ENCODE data around the gene MSANTD7. TPM values are rescaled to one million over a fixed set of nuclear protein-coding genes. Genes with fewer than 3 reads are reported as not detected.

Gene MSANTD7
- total and polyA plus RNA-seq, 2 of the 13 experiments (the other 11 are each of a cell fraction or from before 2014, with no cell fraction given): 3.7 to 16.7 TPM

DNA sequence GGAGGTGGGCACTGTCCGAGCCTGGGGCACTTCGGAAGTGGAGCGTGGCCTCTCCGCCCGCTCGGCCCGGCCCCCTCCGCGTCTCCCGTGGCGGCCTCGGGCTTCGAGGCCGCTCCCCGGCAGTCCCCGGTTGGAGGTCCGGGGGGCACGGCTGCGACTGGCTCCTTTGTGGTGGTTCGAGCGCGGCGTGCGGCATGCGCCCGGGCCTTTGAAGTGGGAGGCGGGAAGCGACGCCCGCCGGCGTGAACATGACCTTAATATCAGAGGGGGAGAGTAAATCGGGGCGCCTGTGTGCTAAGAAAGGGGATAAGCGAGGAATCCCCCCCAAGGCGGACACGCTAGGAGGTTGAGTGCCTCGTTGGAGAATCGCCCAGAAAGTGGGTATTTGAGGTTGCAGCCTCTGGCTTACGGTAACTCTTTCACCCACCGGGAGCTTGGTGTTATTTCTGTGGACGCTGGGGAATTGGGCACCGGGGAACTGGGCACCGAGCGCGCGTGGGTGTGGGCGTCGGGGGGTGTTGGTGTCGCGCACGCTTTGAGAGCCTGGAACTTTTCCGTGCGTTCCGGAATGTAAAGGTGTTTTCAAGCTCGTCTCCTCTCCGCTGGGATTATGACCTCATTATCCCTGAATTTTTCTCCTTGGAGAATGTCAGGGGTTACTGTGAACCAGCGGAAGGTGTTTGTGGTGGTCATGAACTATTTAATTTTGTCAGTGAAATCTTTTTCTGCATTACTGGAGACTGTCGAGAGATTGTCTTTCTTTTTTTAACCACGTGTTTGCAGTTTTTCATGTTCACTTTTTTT is 41.2 kb downstream of the MSANTD7 start:
- Histone ChIP-seq H3K4me2 (ENCODE audit: low read depth, low read length) (peak overlapping the region; percentile 77), H4K20me1 (ENCODE audit: insufficient read depth, low read length) (no peaks in the 10 kb centered on the region), H2AFZ (ENCODE audit: low read length) (no peak overlapping the region), H3K36me3 (replicated peaks in 1 of 2; ENCODE audit: control insufficient read depth in 1 of 2, insufficient read depth in 2 of 2, low read length in 2 of 2) (peaks cover 0 to 7% of the 10 kb centered on the region in 2 experiments; a peak in 1 of 5 replicates), H3K4me3 (replicated peaks in 1 of 3; ENCODE audit: insufficient read depth in 1 of 3, low read depth in 2 of 3, low read length in 3 of 3) (peak overlapping the region; percentile 76 to 98 (median 91)), H3K79me2 (ENCODE audit: insufficient read depth, low read length) (peaks cover 65% of the 10 kb centered on the region), H3K27me3 (ENCODE audit: control insufficient read depth in 1 of 2, insufficient read depth in 2 of 2, low read length in 2 of 2) (no peaks in the 10 kb centered on the region; a peak in 1 of 5 replicates), H3K27ac (ENCODE audit: extremely low read length, insufficient read depth, low read length) (peak overlapping the region; percentile 65), H3K4me1 (ENCODE audit: insufficient read depth, low read length) (peaks cover 38% of the 10 kb centered on the region), H3K9me3 (ENCODE audit: low read length) (no peaks in the 10 kb centered on the region), H3K9ac (ENCODE audit: insufficient read depth, low read depth, low read length) (peak overlapping the region; percentile 88)
- peak; percentile 2; the same call in 2 of the 3 replicates for ATAC-seq
- POLR2A ChIA-PET: interaction anchor here (0.6 to 3.0 kb wide), 9 partner anchors 11 to 330 kb away, joined by 3 to 54 read pairs (median 4); partner anchors contain the start of genes CDNF, DCLRE1C, HSPA14 and MEIG1
- CTCF ChIA-PET (ENCODE audit: low intra/inter-chr PET ratio, low total read pairs): no interaction called here
- 2% methylated on average over 24 of the region's 60 CpGs for WGBS (ENCODE audit: low lambda C conversion rate)
- FAIRE-seq: no peak
- DNase-seq (ENCODE audit: low spot score): peak; percentile 9
- intact Hi-C loops (cut with micrococcal nuclease; ENCODE audit: unreplicated experiment) (loop anchor here (2.0 to 10.0 kb wide), 2 partner anchors 25 to 75 kb away; partner anchors contain the start of genes DCLRE1C and MEIG1), in situ Hi-C loops (cut with HindIII; ENCODE audit: extremely low pct_ligation_motif_present, low pct_unique_long_range_greater_than_20kb) (no loop called here)
- BruUV-seq (replicated peaks): TSS peak; percentile 62
- TF ChIP-seq HES4 (CRISPR knock-in tag; IDR thresholded peaks at IDR 0.05; ENCODE audit: borderline replicate concordance) (0 out of 2 replicates have a peak, but pooled peaks have one; percentile 50), ZNF20 (CRISPR knock-in tag; IDR thresholded peaks at IDR 0.05) (no peak), NFE2L1 (CRISPR knock-in tag; IDR thresholded peaks at IDR 0.05; ENCODE audit: borderline replicate concordance) (0 out of 2 replicates have a peak, but pooled peaks have one; percentile 32), ZMAT3 (CRISPR knock-in tag; conservative IDR thresholded peaks at IDR 0.05) (no peak), ZNF589 (CRISPR knock-in tag; conservative IDR thresholded peaks at IDR 0.05) (0 out of 2 replicates have a peak, but pooled peaks have one; percentile 64), ZNF816 (CRISPR knock-in tag; IDR thresholded peaks at IDR 0.05; ENCODE audit: borderline replicate concordance) (0 out of 2 replicates have a peak, but pooled peaks have one; percentile 36), ASH2L (IDR thresholded peaks at IDR 0.05; ENCODE audit: insufficient read length, low read depth, low read length) (peak; percentile 12), ZNF780A (CRISPR knock-in tag; IDR thresholded peaks at IDR 0.05) (0 out of 2 replicates have a peak, but pooled peaks have one; percentile 37), KAT7 (CRISPR knock-in tag; IDR thresholded peaks at IDR 0.05; ENCODE audit: borderline replicate concordance) (peak; percentile 16; the same call in 1 of the 2 replicates)
- TF ChIP-seq, protein P1, sequence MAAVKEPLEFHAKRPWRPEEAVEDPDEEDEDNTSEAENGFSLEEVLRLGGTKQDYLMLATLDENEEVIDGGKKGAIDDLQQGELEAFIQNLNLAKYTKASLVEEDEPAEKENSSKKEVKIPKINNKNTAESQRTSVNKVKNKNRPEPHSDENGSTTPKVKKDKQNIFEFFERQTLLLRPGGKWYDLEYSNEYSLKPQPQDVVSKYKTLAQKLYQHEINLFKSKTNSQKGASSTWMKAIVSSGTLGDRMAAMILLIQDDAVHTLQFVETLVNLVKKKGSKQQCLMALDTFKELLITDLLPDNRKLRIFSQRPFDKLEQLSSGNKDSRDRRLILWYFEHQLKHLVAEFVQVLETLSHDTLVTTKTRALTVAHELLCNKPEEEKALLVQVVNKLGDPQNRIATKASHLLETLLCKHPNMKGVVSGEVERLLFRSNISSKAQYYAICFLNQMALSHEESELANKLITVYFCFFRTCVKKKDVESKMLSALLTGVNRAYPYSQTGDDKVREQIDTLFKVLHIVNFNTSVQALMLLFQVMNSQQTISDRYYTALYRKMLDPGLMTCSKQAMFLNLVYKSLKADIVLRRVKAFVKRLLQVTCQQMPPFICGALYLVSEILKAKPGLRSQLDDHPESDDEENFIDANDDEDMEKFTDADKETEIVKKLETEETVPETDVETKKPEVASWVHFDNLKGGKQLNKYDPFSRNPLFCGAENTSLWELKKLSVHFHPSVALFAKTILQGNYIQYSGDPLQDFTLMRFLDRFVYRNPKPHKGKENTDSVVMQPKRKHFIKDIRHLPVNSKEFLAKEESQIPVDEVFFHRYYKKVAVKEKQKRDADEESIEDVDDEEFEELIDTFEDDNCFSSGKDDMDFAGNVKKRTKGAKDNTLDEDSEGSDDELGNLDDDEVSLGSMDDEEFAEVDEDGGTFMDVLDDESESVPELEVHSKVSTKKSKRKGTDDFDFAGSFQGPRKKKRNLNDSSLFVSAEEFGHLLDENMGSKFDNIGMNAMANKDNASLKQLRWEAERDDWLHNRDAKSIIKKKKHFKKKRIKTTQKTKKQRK (IDR thresholded peaks at IDR 0.05; ENCODE audit: low read length): no peak
- TF ChIP-seq, protein P2, sequence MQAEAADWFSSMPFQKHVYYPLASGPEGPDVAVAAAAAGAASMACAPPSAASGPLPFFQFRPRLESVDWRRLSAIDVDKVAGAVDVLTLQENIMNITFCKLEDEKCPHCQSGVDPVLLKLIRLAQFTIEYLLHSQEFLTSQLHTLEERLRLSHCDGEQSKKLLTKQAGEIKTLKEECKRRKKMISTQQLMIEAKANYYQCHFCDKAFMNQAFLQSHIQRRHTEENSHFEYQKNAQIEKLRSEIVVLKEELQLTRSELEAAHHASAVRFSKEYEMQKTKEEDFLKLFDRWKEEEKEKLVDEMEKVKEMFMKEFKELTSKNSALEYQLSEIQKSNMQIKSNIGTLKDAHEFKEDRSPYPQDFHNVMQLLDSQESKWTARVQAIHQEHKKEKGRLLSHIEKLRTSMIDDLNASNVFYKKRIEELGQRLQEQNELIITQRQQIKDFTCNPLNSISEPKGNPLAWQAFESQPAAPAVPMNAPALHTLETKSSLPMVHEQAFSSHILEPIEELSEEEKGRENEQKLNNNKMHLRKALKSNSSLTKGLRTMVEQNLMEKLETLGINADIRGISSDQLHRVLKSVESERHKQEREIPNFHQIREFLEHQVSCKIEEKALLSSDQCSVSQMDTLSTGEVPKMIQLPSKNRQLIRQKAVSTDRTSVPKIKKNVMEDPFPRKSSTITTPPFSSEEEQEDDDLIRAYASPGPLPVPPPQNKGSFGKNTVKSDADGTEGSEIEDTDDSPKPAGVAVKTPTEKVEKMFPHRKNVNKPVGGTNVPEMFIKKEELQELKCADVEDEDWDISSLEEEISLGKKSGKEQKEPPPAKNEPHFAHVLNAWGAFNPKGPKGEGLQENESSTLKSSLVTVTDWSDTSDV (CRISPR knock-in tag; IDR thresholded peaks at IDR 0.05): peak; percentile 81; the same call in 1 of the 2 replicates
- TF ChIP-seq, protein P3, sequence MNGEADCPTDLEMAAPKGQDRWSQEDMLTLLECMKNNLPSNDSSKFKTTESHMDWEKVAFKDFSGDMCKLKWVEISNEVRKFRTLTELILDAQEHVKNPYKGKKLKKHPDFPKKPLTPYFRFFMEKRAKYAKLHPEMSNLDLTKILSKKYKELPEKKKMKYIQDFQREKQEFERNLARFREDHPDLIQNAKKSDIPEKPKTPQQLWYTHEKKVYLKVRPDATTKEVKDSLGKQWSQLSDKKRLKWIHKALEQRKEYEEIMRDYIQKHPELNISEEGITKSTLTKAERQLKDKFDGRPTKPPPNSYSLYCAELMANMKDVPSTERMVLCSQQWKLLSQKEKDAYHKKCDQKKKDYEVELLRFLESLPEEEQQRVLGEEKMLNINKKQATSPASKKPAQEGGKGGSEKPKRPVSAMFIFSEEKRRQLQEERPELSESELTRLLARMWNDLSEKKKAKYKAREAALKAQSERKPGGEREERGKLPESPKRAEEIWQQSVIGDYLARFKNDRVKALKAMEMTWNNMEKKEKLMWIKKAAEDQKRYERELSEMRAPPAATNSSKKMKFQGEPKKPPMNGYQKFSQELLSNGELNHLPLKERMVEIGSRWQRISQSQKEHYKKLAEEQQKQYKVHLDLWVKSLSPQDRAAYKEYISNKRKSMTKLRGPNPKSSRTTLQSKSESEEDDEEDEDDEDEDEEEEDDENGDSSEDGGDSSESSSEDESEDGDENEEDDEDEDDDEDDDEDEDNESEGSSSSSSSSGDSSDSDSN (CRISPR knock-in tag; IDR thresholded peaks at IDR 0.05): no peak
- TF ChIP-seq, protein P4, sequence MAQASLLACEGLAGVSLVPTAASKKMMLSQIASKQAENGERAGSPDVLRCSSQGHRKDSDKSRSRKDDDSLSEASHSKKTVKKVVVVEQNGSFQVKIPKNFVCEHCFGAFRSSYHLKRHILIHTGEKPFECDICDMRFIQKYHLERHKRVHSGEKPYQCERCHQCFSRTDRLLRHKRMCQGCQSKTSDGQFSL (CRISPR knock-in tag; IDR thresholded peaks at IDR 0.05): 0 out of 2 replicates have a peak, but pooled peaks have one; percentile 26
